Forelimb muscle (tissue), 1 donor: ENCODE measurements around the gene PDCD10. TPM values are rescaled to one million over a fixed set of nuclear protein-coding genes. Genes with fewer than 3 reads are reported as not detected.

Experiments
- DNase-seq: peaks from one replicate; pipeline ENCODE4 v3.0.0-alpha.2; 2013; ENCODE audit warnings: low read depth
- polyA plus RNA-seq: library from polyadenylated mRNA; unstranded; fragments of 120-200 nt; gene quantifications from one replicate; pipeline ENCODE4 v1.2.1, GENCODE V29; 2013; ENCODE audit not compliant: insufficient read length

PDCD10 gene
- polyA plus RNA-seq, 1 donor: 23.8 TPM

- DNase-seq: peak; percentile 67
These were observed 794 bp upstream of the PDCD10 start, which contains the start of gene SERPINI1 for GRCh38 chr3:167735233-167736138. Gene SERPINI1 (plus strand): TSS chr3:167735721. CDS start chr3:167789129, 53,408 bp downstream.

- no peak for DNase-seq
These were observed 663 bp downstream of the PDCD10 start for GRCh38 chr3:167733961-167734497.

DNA sequence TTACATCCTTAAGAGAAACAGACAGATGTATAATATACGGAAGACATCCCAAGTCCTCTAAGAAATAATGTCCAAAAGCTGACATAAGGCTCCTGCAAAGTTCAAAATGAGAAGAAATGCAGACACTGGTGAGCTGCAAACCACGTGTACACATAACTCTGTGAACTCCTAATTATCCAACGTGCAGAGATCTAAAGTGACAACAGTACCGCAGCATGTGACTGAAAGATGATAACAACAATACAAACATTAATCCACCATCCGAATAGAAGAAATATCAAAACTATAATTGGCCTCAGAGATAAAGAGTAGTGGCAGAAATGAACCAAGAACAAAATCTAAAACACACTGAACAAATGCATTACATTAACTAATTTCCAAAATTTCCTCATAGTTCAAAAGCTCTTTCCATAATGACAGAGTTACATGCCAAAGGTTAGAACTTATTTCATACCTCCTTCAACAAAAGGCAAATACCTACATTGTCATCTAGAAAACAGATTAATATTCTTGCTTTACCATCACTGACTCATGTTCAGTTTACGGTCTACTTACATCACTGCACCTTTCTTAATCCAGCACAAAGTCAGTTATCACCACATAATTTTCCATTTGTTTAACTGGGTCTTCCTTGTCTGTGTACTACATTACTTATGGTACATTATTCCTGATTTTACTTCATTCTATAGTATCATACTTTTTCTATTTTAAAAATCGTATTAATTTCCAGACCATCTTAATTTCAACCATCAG is 2.2 kb downstream of the PDCD10 start:
- no peak for DNase-seq

GRCh38 chr3:167731393-167731792 is 3.3 kb downstream of the PDCD10 start:
- no peak for DNase-seq

- no peak for DNase-seq
These were observed 5.1 kb downstream of the PDCD10 start for GRCh38 chr3:167729591-167729990.

DNA sequence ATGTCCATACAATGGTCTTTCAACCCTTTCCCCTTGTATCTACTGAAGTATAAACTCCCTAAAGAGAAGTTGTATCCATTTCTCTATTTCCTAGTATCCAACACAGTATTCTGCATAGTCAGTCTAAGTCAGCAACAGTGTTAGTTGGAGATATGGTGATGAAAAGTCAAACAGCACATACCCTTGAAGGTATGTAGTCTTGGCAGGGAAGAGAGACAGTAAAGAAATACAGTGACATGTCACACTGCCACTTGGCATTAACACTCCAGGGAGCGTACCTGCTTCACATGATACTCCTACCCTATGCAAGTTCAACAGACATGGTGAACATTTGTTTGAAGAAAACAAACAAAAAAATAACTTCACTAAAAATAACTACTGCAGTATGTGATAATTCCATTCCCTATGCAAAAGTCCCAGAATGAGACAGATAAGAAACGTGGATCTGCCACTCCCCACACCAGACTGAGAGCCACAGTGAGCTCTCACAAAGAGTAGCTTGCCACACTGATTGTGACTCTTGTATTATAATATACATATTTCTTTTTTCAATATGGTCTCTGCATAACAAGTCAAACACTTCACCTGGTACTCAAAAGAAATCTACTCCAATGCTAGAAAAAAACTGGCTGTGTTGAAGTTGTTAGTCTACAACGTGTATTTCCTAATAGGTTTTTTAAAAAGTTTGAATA is 5.9 kb downstream of the PDCD10 start:
- no peak for DNase-seq

GRCh38 chr3:167728176-167728575 is 6.5 kb downstream of the PDCD10 start:
- no peak for DNase-seq

DNA sequence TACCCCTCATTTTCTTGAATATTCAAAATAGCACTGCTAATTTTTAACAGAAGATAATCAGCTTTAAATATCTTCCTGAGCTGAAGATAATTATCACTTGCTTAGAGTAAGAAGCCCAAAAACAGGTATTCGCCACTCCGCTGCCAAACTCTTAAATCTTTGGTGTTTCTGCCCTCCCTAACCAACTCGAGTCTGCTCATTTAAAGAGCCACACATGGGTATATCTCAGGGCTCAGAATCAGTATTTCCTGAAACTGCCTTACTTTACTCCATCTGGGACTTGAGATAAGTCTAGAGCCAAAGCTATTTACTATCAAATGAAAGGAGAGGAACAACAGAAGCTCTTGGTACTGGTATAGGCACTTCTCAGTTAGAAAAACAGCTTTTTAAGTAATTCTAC is 10.8 kb downstream of the PDCD10 start:
- DNase-seq: no peak

DNA sequence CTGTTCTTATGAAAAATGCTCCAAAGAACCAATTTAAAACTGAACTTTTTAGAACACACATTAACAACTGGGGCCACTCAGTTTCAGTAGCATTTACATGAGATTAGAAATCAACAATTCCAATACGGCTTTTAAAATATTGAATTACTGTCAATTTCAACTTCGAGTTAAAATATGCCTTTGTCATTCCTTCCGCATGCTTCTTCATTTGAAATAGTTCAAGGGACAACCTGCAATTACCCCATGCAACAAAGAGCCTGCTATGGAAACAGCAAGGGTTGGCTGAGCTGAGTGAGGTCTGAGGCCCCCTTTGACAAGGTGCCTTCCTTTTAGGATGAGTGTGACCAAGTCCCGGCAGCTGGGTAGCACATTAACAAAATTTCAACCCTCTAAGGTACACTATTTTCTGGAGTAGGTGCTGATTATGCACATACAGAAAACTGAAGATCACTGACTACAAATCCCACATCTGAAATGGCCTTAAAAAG is 11.6 kb downstream of the PDCD10 start:
- DNase-seq: no peak

DNA sequence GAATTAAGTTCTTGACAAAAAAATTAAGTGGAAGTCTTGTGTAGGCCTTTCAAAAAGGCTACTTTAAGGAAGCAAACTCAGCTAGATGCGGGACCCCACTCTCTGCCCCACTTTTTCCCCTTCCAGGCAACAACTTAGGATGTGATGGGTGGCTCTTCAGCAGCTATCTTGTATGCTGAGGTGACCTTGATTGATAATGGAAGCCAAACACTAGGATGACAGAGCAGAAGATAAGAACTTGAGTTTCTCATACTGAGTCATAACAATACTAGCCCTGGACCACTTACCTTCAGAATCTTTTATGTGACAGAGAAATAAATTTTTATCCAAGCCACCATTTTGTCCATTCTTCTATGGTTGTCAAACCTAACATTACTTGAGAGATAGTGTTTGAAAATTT is 16.1 kb downstream of the PDCD10 start:
- DNase-seq: no peak

- DNase-seq: no peak
These were observed 17.8 kb downstream of the PDCD10 start for GRCh38 chr3:167716920-167717319.

- no peak for DNase-seq
These were observed 19.8 kb downstream of the PDCD10 start for GRCh38 chr3:167714871-167715270.

DNA sequence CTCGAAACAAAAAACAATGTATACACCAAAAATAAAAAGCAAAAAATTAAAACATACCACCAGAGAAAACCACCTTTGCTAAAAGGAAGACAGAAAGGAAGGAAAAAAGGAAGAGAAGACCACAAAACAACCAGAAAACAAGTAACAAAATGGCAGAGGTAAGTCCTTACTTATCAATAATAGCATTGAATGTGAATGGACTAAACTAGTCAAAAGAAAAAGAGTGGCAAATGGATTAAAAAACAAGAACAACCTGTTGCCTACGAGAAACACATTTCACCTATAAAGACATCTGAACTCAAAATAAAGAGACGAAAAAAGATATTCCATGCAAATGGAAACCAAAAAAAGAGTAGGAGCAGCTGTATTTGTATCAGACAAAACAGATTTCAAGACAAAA is 22.2 kb downstream of the PDCD10 start:
- DNase-seq: no peak

GRCh38 chr3:167711439-167711838 is 23.3 kb downstream of the PDCD10 start:
- no peak for DNase-seq

DNA sequence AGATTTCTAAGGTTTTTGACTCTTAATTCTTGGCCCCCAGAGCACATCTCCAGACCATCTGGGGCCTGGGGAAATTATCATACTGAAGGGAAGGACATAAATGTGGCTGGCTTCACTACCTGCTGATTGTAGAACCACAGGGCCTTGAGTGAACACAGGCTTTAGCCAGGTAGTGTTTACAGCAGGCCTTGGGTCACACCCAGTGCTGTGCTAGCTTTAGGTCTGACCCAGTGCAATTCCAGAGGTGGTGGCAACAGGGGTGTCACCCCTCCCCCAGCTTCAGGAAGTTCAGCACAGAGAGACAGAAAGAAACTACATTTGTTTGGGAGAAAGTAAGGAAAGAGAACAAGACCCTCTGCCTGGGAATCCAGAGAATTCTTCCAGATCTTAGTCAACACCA is 24.1 kb downstream of the PDCD10 start:
- no peak for DNase-seq

DNA sequence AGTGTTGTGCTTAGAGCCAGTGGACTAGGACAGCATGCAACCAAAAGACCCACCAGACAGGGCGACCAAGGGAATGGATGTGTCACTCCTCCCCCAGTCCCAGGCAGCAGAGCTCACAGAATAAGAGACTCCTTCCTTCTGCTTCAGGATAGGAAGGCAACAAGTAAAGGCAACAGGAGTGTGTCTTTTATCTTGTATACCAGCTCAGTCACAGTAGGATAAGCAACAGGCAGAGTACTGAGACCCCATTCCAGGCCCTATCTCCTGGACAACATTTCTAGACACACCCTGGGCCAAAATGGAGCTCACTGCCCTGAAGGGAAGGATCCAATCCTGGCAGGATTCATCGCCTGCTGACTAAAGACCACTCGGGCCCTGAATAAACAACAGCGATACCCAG is 25.0 kb downstream of the PDCD10 start:
- no peak for DNase-seq

DNA sequence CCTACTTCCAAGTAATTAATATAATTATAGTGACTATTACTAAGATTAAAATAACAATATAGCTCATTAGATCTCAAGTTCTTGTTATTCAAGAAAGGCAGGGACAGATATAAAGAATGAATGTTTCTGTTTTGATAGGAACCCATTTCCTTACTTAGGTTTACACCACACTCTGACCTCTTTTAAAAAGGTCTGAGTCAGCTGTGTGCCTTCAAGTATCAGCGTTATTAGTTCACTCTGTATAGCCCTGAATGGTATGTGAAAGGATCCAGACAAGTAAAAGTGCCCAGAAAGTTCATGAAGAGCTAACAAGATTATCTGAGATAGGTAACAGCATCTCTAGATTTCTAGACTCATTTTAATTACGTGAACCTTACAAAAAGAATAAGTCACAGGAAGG is 28.9 kb downstream of the PDCD10 start:
- DNase-seq: no peak

- DNase-seq: no peak
These were observed 33.8 kb downstream of the PDCD10 start for GRCh38 chr3:167700926-167701325.

- DNase-seq: no peak
These were observed 34.6 kb downstream of the PDCD10 start for GRCh38 chr3:167700046-167700445.

GRCh38 chr3:167694121-167694520 is 40.6 kb downstream of the PDCD10 start:
- no peak for DNase-seq

DNA sequence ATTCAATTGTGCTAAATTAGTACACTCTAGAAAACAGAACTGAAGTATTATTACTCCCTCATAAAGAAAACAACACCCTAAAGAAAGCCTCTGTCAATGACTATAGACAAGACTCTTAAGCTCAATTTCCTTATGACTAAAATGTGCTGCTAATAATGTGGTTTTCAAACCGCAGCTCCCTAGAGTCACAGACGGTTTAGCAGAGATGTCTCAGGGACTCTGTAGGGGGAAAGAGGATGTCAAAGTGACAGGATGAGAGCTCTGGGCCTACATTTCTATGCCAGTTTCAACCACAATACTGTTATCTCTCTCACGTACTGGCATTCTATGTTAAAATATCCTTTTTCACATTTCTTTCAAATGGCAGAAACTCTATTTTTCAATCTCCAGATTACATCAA is 43.3 kb downstream of the PDCD10 start:
- no peak for DNase-seq
